Stimulated activated CD4-positive, alpha-beta T cell treated with anti-CD3 and anti-CD28 coated beads, Interleukin-1b, Interleukin-23, amount 100 ng/mL, for 1 hour (primary cell): ENCODE results near the gene C14orf93.

Experiments
- DNase-seq, 2 donors: peaks; one replicate each; pipeline ENCODE4 v3.0.0-alpha.2; 2020; ENCODE audit warnings: low read depth in 2 of 2

C14orf93 gene

GRCh38 chr14:22994762-22995275, 15.1 kb downstream of the C14orf93 start:
- no peak for DNase-seq

- DNase-seq, result no peak
These were observed 16.4 kb downstream of the C14orf93 start for GRCh38 chr14:22993517-22993916.

- DNase-seq, result no peak
These were observed 18.1 kb downstream of the C14orf93 start for GRCh38 chr14:22991852-22992251.

GRCh38 chr14:22987291-22987690, 22.7 kb downstream of the C14orf93 start:
- DNase-seq, result no peak

GRCh38 chr14:22986508-22987054, 23.4 kb downstream of the C14orf93 start:
- DNase-seq, result peak; percentile 75 to 86

GRCh38 chr14:22985894-22986507, 23.9 kb downstream of the C14orf93 start:
- DNase-seq, result no peak

GRCh38 chr14:22984959-22985658, 24.8 kb downstream of the C14orf93 start:
- DNase-seq, result no peak

- peak; percentile 27 to 55 for DNase-seq
These were observed 27.3 kb downstream of the C14orf93 start, which contains the start of gene AJUBA for GRCh38 chr14:22982477-22983245. AJUBA (minus strand) TSS chr14:22982551; CDS start chr14:22982266, 285 bp downstream.

- DNase-seq, result no peak
These were observed 28.0 kb downstream of the C14orf93 start for GRCh38 chr14:22981876-22982476.

- no peak for DNase-seq
These were observed 28.7 kb downstream of the C14orf93 start for GRCh38 chr14:22981090-22981875.

- no peak for DNase-seq
These were observed 29.3 kb downstream of the C14orf93 start for GRCh38 chr14:22980672-22981089.

- no peak for DNase-seq
These were observed 30.1 kb downstream of the C14orf93 start for GRCh38 chr14:22979748-22980392.

GRCh38 chr14:22978981-22979671, 30.8 kb downstream of the C14orf93 start:
- no peak for DNase-seq

GRCh38 chr14:22978487-22978837, 31.5 kb downstream of the C14orf93 start:
- DNase-seq, result no peak

- no peak for DNase-seq
These were observed 32.1 kb downstream of the C14orf93 start for GRCh38 chr14:22977684-22978486.

GRCh38 chr14:22977434-22977683, 32.6 kb downstream of the C14orf93 start:
- DNase-seq, result no peak

GRCh38 chr14:22976620-22977433, 33.1 kb downstream of the C14orf93 start:
- DNase-seq, result no peak

GRCh38 chr14:22974530-22975313, 35.2 kb downstream of the C14orf93 start:
- no peak for DNase-seq
